Measurements from ENCODE around the gene F11R. TPM values are rescaled to one million over a fixed set of nuclear protein-coding genes. Genes with fewer than 3 reads are reported as not detected.

Gene F11R
- total and polyA plus RNA-seq, 12 donors, result 19.3 to 99.1 (median 55.1) TPM

DNA sequence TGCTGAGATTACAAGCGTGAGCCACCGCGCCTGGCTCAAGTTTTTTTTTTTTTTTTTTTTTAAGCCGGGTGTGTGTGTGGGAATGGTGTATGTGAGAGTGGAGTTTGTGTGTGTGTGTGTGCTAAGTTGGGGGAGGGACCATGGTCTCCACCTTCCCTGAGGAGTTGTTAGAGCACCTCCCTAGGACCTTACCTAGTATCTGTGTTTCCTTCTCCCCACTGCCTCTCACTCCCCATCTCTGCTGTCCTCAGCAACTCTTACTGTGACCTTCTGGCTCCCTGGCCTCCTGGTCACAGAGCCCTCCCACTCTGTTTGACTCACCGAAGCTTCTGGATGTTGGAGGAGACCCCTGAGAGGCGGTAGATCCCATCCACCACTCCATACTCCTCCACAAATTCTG is 38.3 kb upstream of the F11R start:
- TF ChIP-seq, protein P1, sequence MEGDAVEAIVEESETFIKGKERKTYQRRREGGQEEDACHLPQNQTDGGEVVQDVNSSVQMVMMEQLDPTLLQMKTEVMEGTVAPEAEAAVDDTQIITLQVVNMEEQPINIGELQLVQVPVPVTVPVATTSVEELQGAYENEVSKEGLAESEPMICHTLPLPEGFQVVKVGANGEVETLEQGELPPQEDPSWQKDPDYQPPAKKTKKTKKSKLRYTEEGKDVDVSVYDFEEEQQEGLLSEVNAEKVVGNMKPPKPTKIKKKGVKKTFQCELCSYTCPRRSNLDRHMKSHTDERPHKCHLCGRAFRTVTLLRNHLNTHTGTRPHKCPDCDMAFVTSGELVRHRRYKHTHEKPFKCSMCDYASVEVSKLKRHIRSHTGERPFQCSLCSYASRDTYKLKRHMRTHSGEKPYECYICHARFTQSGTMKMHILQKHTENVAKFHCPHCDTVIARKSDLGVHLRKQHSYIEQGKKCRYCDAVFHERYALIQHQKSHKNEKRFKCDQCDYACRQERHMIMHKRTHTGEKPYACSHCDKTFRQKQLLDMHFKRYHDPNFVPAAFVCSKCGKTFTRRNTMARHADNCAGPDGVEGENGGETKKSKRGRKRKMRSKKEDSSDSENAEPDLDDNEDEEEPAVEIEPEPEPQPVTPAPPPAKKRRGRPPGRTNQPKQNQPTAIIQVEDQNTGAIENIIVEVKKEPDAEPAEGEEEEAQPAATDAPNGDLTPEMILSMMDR (IDR thresholded peaks at IDR 0.05), result no peak
- no peak for TF ChIP-seq POLR2A (IDR thresholded peaks at IDR 0.05)
- no peak for DNase-seq
- Histone ChIP-seq H3K4me3 (no peak overlapping the region), H3K27me3 (no peaks in the 10 kb centered on the region), H3K36me3 (replicated peaks in 1 of 2) (no peaks in the 10 kb centered on the region), H3K4me1 (replicated peaks in 1 of 2) (no peaks in the 10 kb centered on the region), H3K9me3 (replicated peaks in 1 of 3) (no peaks in the 10 kb centered on the region), H3K27ac (no peak overlapping the region)
- intact Hi-C loops (cut with DNase I), result no loop called here
- WGBS, 4 donors, result 69 to 82% (median 76%) methylated on average over 6 of the region's 6 CpGs

DNA sequence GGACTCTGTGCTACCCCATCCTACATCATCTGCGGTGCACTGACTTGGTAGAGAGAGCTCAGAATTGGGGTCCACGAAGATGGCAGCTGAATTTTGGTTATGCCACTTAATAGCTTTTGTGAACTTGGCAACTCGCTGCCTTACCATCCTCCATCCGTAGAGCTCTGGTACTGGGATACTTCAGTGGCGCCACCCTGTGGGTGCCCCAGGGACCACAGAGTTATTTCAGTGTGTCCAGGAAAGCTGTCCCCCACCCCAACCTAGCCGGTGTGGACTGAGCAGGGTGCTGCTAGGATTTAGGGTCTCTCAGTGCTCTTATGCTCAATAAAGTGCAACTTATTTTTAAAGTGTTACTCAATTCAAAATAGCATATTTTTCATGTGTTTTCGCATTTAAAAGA is 33.9 kb upstream of the F11R start:
- intact Hi-C loops (cut with DNase I), result loop anchor here in 1 of 2 donors (5.0 kb wide), 1 partner anchor 53 kb away; no protein-coding TSS in a partner anchor
- DNase-seq, result no peak
- no peak overlapping the region for H3K27ac ChIP-seq
- H3K4me1 ChIP-seq (replicated peaks in 1 of 2), result no peaks in the 10 kb centered on the region
- peaks cover 0 to 6% of the 10 kb centered on the region in 2 donors for H3K36me3 ChIP-seq (replicated peaks in 1 of 2)
- WGBS, 4 donors, result 51 to 81% (median 73%) methylated on average over 3 to 7 of the region's 7 CpGs
- H3K9me3 ChIP-seq (replicated peaks in 1 of 3), result no peaks in the 10 kb centered on the region
- no peak overlapping the region for H3K4me3 ChIP-seq
- TF ChIP-seq, protein P1 (IDR thresholded peaks at IDR 0.05), result no peak
- TF ChIP-seq POLR2A (IDR thresholded peaks at IDR 0.05), result no peak
- H3K27me3 ChIP-seq, result no peaks in the 10 kb centered on the region

DNA sequence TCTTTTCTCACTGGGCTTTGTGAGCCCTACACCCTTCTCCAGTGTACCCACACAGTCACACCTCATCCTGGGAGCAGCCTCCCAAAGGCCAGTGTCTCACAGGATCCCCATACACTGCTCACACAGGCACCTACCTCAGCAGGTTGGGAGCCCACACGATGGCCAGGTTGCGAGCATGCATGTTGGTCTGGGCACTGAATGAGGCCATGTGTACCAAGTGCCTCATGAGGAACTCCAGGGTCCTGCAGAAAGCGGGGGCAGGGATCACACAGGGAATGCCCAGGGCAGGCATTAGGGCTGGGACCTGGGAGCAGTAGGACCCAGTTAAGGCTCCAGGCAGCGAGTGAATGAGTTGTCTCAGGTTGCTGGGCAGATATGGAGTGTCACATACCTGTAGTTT is 33.3 kb upstream of the F11R start:
- Histone ChIP-seq H3K4me3 (no peak overlapping the region), H3K4me1 (replicated peaks in 1 of 2) (no peaks in the 10 kb centered on the region), H3K27ac (no peak overlapping the region), H3K36me3 (replicated peaks in 1 of 2) (peaks cover 0 to 6% of the 10 kb centered on the region in 2 donors), H3K27me3 (no peaks in the 10 kb centered on the region), H3K9me3 (replicated peaks in 1 of 3) (no peaks in the 10 kb centered on the region)
- no peak for DNase-seq
- no peak for TF ChIP-seq POLR2A (IDR thresholded peaks at IDR 0.05)
- TF ChIP-seq, protein P1 (IDR thresholded peaks at IDR 0.05), result no peak
- intact Hi-C loops (cut with DNase I), result loop anchor here in 1 of 2 donors (5.0 kb wide), 1 partner anchor 52 kb away; no protein-coding TSS in a partner anchor
- 71 to 85% (median 82%) methylated on average over 2 to 4 of the region's 4 CpGs for WGBS, 4 donors

DNA sequence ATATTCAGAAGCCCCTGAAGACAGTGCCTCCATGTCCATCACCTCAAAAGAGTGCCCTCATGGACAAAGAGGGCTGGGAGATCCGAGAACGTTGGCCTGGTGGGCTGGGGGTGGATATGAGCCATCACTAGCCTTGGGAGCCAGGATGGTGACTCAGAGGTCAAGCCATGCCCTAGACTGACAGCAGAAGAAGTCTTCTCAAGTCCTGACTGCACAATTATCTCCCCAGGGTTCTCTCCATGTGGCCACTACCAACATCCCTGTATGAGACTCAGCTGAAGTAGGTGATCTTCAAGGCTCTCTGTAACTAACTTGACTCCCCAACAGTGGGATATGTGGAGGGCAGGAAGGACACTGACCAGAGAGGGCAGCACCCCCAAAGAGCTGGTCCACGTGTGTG is 31.9 kb upstream of the F11R start:
- H3K36me3 ChIP-seq (replicated peaks in 1 of 2), result peaks cover 0 to 6% of the 10 kb centered on the region in 2 donors
- no peaks in the 10 kb centered on the region for H3K27me3 ChIP-seq
- H3K27ac ChIP-seq, result no peak overlapping the region
- TF ChIP-seq, protein P1 (IDR thresholded peaks at IDR 0.05), result no peak
- TF ChIP-seq POLR2A (IDR thresholded peaks at IDR 0.05), result no peak
- no peaks in the 10 kb centered on the region for H3K4me1 ChIP-seq (replicated peaks in 1 of 2)
- no peak for DNase-seq
- H3K9me3 ChIP-seq (replicated peaks in 1 of 3), result no peaks in the 10 kb centered on the region
- intact Hi-C loops (cut with DNase I), result loop anchor here in 1 of 2 donors (5.0 kb wide), 1 partner anchor 51 kb away; no protein-coding TSS in a partner anchor
- no peak overlapping the region for H3K4me3 ChIP-seq
- WGBS, 4 donors, result 57 to 81% (median 67%) methylated on average over 3 of the region's 3 CpGs
